Keratinocyte (primary cell): ENCODE data around the gene APRT.

Experiments
- EZH2 ChIP-seq: IDR thresholded peaks from one replicate; pipeline ENCODE4 v1.6.1; 2012; ENCODE audit warnings: inconsistent platforms, mild to moderate bottlenecking, low read length, moderate library complexity
- TF ChIP-seq, protein P1 (sequence below), 3 experiments: IDR thresholded peaks in 1 of 3; conservative IDR thresholded peaks in 1 of 3; optimal IDR thresholded peaks in 1 of 3; 2 replicates in 2 of 3; 3 replicates in 1 of 3; pipeline versions ENCODE3 to v1.5.1; 2011; ENCODE audit warnings: low read length in 3 of 3, mild to moderate bottlenecking in 3 of 3, moderate library complexity in 2 of 3, control low read depth in 1 of 3, inconsistent platforms in 1 of 3; ENCODE audit not compliant: insufficient read depth in 2 of 3; ENCODE audit errors: extremely low read depth in 1 of 3

GRCh38 chr16:88803264-88803987, 8.3 kb downstream of the APRT start, which contains the start of gene CDT1:
- TF ChIP-seq, protein P1, sequence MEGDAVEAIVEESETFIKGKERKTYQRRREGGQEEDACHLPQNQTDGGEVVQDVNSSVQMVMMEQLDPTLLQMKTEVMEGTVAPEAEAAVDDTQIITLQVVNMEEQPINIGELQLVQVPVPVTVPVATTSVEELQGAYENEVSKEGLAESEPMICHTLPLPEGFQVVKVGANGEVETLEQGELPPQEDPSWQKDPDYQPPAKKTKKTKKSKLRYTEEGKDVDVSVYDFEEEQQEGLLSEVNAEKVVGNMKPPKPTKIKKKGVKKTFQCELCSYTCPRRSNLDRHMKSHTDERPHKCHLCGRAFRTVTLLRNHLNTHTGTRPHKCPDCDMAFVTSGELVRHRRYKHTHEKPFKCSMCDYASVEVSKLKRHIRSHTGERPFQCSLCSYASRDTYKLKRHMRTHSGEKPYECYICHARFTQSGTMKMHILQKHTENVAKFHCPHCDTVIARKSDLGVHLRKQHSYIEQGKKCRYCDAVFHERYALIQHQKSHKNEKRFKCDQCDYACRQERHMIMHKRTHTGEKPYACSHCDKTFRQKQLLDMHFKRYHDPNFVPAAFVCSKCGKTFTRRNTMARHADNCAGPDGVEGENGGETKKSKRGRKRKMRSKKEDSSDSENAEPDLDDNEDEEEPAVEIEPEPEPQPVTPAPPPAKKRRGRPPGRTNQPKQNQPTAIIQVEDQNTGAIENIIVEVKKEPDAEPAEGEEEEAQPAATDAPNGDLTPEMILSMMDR (optimal IDR thresholded peaks at IDR 0.05 in 1 of 3, IDR thresholded peaks at IDR 0.05 in 1 of 3, conservative IDR thresholded peaks at IDR 0.05 in 1 of 3; ENCODE audit: extremely low read depth in 1 of 3, insufficient read depth in 2 of 3, low read length in 3 of 3): no peak
- TF ChIP-seq EZH2: no peak
